PC-9 (cell line): ENCODE measurements around the gene NT5M.

Experiments used
- EZH2 ChIP-seq: fragments of 200-600 bp; sonication (generic); IDR thresholded peaks from 2 replicates; pipeline ENCODE4 v1.8.0; 2017; ENCODE audit warnings: antibody characterized with exemption, low read depth
- TF ChIP-seq, protein P1 (sequence below): fragments of 200-600 bp; sonication (generic); conservative IDR thresholded peaks from 2 replicates; pipeline ENCODE4 v1.6.1; 2017; ENCODE audit warnings: mixed run types, antibody characterized with exemption, mild to moderate bottlenecking, moderate library complexity

DNA sequence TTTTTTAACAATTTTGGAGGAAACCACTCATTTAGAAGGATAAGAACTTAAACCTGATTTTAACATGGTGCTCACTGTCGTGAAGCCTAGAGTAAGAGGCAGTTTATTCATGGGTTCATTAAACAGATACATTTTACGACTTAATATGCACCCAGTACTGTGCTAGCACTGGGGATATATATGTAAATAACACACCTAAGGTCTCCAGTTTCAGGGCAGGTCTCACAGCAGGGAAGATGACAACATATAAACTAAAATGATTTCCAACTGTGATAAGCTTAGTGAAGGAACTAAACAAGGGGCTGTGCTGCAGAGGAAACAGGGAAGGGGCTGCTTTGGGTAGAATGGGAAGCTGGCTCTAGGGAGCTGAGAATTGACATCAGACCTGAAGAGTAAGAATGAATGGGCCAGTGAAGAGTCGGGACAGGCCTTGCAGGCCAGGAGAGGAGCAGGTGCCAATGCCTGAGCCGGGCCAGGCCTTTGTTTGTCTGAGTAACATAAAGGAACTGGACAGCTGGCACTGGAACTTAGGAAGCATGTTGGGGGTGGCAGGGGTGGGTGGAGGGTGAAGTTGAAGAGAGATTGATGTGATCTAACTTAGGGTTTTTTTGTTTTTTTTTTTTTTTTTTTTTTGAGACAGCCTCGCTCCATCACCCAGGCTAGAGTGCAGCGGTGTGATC is 12.1 kb downstream of the NT5M start:
- TF ChIP-seq, protein P1, sequence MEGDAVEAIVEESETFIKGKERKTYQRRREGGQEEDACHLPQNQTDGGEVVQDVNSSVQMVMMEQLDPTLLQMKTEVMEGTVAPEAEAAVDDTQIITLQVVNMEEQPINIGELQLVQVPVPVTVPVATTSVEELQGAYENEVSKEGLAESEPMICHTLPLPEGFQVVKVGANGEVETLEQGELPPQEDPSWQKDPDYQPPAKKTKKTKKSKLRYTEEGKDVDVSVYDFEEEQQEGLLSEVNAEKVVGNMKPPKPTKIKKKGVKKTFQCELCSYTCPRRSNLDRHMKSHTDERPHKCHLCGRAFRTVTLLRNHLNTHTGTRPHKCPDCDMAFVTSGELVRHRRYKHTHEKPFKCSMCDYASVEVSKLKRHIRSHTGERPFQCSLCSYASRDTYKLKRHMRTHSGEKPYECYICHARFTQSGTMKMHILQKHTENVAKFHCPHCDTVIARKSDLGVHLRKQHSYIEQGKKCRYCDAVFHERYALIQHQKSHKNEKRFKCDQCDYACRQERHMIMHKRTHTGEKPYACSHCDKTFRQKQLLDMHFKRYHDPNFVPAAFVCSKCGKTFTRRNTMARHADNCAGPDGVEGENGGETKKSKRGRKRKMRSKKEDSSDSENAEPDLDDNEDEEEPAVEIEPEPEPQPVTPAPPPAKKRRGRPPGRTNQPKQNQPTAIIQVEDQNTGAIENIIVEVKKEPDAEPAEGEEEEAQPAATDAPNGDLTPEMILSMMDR = no peak
- TF ChIP-seq EZH2 = no peak
